Chondrocyte (in vitro differentiated cells): Measurements from ENCODE around the gene HDAC4. TPM values are rescaled to one million over a fixed set of nuclear protein-coding genes. Genes with fewer than 3 reads are reported as not detected.

Experiments
- DNase-seq: peaks from one replicate; pipeline ENCODE4 v3.0.0; 2021; ENCODE audit warnings: mixed read lengths, low spot score
- H3K27ac Mint-ChIP-seq: one replicate; pipeline ENCODE4 v1.8.0; 2021; ENCODE audit warnings: mild to moderate bottlenecking, moderate library complexity, mixed read lengths; ENCODE audit not compliant: unreplicated experiment
- H3K27me3 Mint-ChIP-seq: 2 replicates; pipeline ENCODE4 v1.8.0; 2021; ENCODE audit warnings: low read depth, mixed read lengths
- H3K36me3 Mint-ChIP-seq: 2 replicates; pipeline ENCODE4 v1.8.0; 2021; ENCODE audit warnings: low read depth, mixed read lengths
- H3K4me1 Mint-ChIP-seq: 2 replicates; pipeline ENCODE4 v1.8.0; 2021; ENCODE audit warnings: low read depth, mild to moderate bottlenecking, mixed read lengths
- H3K4me3 Mint-ChIP-seq: one replicate; pipeline ENCODE4 v1.8.0; 2021; ENCODE audit warnings: mild to moderate bottlenecking, moderate library complexity, mixed read lengths; ENCODE audit not compliant: unreplicated experiment
- H3K9me3 Mint-ChIP-seq: 2 replicates; pipeline ENCODE4 v1.8.0; 2021; ENCODE audit warnings: low read depth, mixed read lengths
- CTCF ChIP-seq: fragments of 200-600 bp; sonication (generic); IDR thresholded peaks from 2 replicates; pipeline ENCODE4 v1.5.0; 2021; ENCODE audit warnings: antibody characterized with exemption, mild to moderate bottlenecking, moderate library complexity
- total RNA-seq: library from RNA; stranded (reverse); gene quantifications from 3 replicates; pipeline ENCODE4 v1.2.1, GENCODE V29; 2021

Gene HDAC4
- total RNA-seq, 1 donor from 2014 or later, result 22.3 TPM

- H3K36me3 Mint-ChIP-seq, result no peaks in the 10 kb centered on the region
- H3K27ac Mint-ChIP-seq, result no peak overlapping the region
- TF ChIP-seq CTCF, result no peak
- peaks cover 7% of the 10 kb centered on the region for H3K4me1 Mint-ChIP-seq
- H3K9me3 Mint-ChIP-seq, result no peaks in the 10 kb centered on the region
- no peaks in the 10 kb centered on the region for H3K27me3 Mint-ChIP-seq
- H3K4me3 Mint-ChIP-seq, result no peak overlapping the region
- no peak for DNase-seq
These were observed 56.0 kb downstream of the HDAC4 start for GRCh38 chr2:239344857-239345216.

- no peaks in the 10 kb centered on the region for H3K27me3 Mint-ChIP-seq
- H3K36me3 Mint-ChIP-seq, result no peaks in the 10 kb centered on the region
- no peak overlapping the region for H3K4me3 Mint-ChIP-seq
- no peaks in the 10 kb centered on the region for H3K9me3 Mint-ChIP-seq
- TF ChIP-seq CTCF, result no peak
- H3K27ac Mint-ChIP-seq, result no peak overlapping the region
- DNase-seq, result no peak
- peaks cover 1% of the 10 kb centered on the region for H3K4me1 Mint-ChIP-seq
These were observed 56.6 kb downstream of the HDAC4 start for GRCh38 chr2:239343946-239344856.

DNA sequence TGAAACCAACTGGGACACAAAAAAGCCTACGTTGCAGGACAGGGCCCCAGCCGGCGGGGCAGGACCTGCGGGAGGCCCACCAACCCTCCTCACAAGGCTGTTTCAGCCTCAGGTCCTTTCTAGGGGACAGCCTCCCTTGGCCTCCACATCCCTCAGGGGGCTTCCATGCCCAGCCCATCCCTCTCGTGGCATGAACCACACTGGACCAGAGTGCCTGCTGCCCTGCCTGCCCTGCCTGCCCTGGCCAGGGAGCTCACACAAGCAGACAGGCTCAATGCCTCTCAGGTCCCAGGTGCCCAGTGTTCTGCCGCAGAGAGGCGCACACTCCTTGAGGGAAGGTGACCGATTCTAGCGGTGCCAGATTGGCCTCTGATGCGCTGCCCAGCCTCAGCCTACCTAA lies 57.4 kb downstream of the HDAC4 start:
- TF ChIP-seq CTCF, result no peak
- no peak overlapping the region for H3K4me3 Mint-ChIP-seq
- no peak for DNase-seq
- no peaks in the 10 kb centered on the region for H3K27me3 Mint-ChIP-seq
- H3K36me3 Mint-ChIP-seq, result no peaks in the 10 kb centered on the region
- H3K4me1 Mint-ChIP-seq, result no peaks in the 10 kb centered on the region
- H3K9me3 Mint-ChIP-seq, result no peaks in the 10 kb centered on the region
- no peak overlapping the region for H3K27ac Mint-ChIP-seq

GRCh38 chr2:239341840-239342239 lies 59.0 kb downstream of the HDAC4 start:
- no peak for TF ChIP-seq CTCF
- DNase-seq, result no peak
- Mint-ChIP-seq H3K4me1 (no peaks in the 10 kb centered on the region), H3K9me3 (no peaks in the 10 kb centered on the region), H3K36me3 (no peaks in the 10 kb centered on the region), H3K27ac (no peak overlapping the region), H3K27me3 (no peaks in the 10 kb centered on the region), H3K4me3 (no peak overlapping the region)

DNA sequence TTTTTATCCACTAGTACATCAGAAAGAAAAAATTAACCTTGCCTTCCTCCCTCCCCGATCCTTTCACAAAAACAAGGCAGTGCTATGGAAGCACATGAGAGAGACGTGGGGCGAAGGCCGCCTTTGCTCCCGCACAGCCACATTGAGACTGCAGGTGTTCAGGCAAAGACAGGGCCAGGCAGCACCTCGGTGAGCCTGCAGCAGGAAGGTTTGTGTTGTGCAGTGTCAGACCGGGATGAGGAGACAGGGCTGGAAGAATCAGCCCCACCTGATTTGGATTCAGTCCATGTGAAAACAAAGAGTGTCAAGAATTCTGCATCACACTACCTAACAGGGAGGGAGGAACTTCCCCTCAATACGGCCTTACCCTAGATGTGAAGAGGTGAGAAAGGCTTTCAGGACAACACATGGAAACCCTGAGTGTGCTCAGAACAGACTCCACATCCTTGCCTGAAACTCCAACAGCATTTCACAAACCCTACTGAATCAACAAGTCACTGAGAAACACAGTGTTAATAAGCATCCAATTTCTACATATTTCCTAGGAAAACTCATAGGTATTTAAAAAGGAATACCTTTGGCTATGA lies 59.6 kb downstream of the HDAC4 start:
- H3K36me3 Mint-ChIP-seq, result no peaks in the 10 kb centered on the region
- H3K4me3 Mint-ChIP-seq, result no peak overlapping the region
- H3K9me3 Mint-ChIP-seq, result no peaks in the 10 kb centered on the region
- peaks cover 2% of the 10 kb centered on the region for H3K4me1 Mint-ChIP-seq
- DNase-seq, result no peak
- H3K27me3 Mint-ChIP-seq, result no peaks in the 10 kb centered on the region
- no peak overlapping the region for H3K27ac Mint-ChIP-seq
- TF ChIP-seq CTCF, result no peak
